ENCODE data around the gene POLR3H.

POLR3H gene

DNA sequence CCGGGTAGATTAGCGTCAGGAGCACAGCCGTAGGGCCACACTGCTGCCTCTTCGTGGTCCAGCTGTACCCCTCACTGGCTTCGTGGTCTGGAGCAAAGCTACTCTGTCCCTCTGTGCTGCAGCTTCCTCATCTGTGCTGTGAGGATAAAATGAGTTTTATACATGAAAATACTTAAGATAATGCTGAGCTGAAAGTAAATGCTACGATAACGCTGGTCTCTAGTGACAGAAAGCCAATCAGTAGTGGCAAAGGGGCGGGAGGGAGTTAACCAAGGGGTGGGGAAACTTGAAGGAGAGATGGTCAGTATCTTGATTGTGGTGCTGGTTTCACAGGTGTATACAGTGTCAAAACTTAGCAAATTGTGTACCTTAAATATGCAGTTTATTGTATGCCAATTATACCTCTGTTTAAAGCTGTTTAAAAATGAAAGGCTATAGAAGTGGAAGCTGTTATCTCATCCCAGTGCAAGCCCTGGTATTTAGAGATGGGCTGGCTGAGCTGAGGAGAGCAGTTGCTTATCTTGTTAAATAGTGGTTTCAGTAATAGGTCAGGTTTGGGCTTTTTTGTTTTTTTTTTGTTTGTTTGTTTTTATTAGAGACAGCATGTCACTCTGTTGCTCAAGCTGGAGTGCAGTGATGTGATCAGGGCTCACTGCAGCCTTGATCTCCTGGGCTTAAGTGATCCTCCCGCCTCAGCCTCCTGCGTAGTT lies 38.6 kb downstream of the POLR3H start:
- Histone ChIP-seq H3K9ac (ENCODE audit: low read depth, low read length) (no peak overlapping the region), H3K9me3 (ENCODE audit: control insufficient read depth, insufficient read depth, low read length) (no peaks in the 10 kb centered on the region), H3K36me3 (ENCODE audit: insufficient read depth, low read length) (peaks cover 9% of the 10 kb centered on the region), H3K4me1 (ENCODE audit: insufficient read depth, low read length) (no peaks in the 10 kb centered on the region)

DNA sequence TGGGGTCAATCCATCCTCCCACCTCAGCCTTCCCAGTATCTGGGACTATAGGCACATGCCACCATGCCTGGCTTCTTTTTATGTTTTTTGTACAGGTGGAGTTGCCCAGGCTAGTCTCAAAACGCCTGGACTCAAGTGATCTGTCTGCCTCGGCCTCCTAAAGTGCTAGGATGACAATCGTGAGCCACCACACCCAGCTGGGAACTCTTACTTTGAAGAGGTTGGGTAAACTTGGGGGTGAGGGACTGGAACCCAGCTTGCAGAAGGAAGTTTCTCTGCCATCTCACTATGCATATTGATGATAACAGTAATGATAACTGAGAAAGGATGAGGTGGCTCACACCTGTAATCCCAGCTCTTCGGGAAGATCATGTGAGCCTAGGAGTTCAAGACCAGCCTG lies 39.5 kb downstream of the POLR3H start:
- no peak overlapping the region for H3K9ac ChIP-seq (ENCODE audit: low read depth, low read length)
- H3K36me3 ChIP-seq (ENCODE audit: insufficient read depth, low read length), result peaks cover 9% of the 10 kb centered on the region
- no peaks in the 10 kb centered on the region for H3K4me1 ChIP-seq (ENCODE audit: insufficient read depth, low read length)
- H3K9me3 ChIP-seq (ENCODE audit: control insufficient read depth, insufficient read depth, low read length), result no peaks in the 10 kb centered on the region

DNA sequence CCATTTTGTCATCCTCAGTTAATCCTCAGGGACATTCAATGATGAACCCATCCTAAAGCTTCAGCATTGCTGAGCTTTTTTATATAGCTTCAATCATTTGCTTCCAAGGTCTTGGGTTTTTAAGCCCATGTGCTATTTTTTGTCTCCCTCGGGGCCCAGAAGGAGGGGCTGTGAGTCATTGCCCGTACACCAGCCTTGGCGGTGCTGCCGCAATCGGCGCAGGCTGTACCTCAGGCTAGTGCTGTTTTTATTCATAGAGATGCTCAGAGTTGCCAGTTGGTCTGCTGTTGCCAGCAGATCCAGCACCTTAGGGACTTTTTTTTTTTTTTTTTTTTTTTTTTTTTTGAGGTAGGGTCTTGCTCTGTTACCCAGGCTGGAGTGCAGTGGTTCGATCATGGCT lies 39.9 kb downstream of the POLR3H start:
- no peak overlapping the region for H3K9ac ChIP-seq (ENCODE audit: low read depth, low read length)
- H3K9me3 ChIP-seq (ENCODE audit: control insufficient read depth, insufficient read depth, low read length), result no peaks in the 10 kb centered on the region
- H3K4me1 ChIP-seq (ENCODE audit: insufficient read depth, low read length), result no peaks in the 10 kb centered on the region
- peaks cover 9% of the 10 kb centered on the region for H3K36me3 ChIP-seq (ENCODE audit: insufficient read depth, low read length)

DNA sequence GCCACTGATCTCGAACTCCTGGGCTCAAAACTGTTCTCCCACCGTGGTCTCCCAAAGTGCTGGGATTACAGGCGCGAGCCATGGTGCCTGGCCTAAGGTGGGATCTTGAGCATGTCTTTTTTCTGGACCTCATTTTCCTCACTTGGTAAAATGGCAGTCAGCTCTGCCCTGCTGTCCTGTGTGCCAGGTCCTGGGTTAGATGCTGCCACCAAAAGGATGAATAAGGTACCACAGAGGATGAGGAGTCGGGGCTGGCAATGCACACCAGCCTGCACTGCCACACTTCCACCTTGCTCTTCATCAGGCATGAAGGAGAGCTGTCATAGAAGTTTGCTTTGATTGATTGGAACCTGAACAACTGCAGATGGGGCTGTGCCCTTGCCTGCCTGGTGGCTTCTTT lies 43.1 kb downstream of the POLR3H start:
- H3K36me3 ChIP-seq (ENCODE audit: insufficient read depth, low read length), result peaks cover 9% of the 10 kb centered on the region
- no peaks in the 10 kb centered on the region for H3K4me1 ChIP-seq (ENCODE audit: insufficient read depth, low read length)
- H3K9ac ChIP-seq (ENCODE audit: low read depth, low read length), result no peak overlapping the region
- H3K9me3 ChIP-seq (ENCODE audit: control insufficient read depth, insufficient read depth, low read length), result no peaks in the 10 kb centered on the region

DNA sequence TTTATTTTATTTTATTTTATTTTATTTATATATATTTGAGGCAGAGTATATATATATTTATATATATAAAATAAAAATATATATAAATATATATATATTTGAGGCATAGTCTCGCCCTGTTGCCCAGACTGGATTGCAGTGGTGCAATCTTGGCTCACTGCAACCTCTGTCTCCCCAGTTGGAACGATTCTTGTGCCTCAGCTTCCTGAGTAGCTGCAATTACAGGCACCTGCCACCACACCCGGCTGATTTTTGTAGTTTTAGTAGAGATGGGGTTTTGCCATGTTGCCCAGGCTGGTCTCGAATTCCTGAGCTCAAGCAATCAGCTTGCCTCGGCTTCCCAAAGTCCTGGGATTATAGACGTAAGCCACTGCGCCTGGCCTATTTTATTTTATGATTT lies 44.0 kb downstream of the POLR3H start:
- H3K4me1 ChIP-seq (ENCODE audit: insufficient read depth, low read length), result no peaks in the 10 kb centered on the region
- no peaks in the 10 kb centered on the region for H3K9me3 ChIP-seq (ENCODE audit: control insufficient read depth, insufficient read depth, low read length)
- no peak overlapping the region for H3K9ac ChIP-seq (ENCODE audit: low read depth, low read length)
- peaks cover 9% of the 10 kb centered on the region for H3K36me3 ChIP-seq (ENCODE audit: insufficient read depth, low read length)

DNA sequence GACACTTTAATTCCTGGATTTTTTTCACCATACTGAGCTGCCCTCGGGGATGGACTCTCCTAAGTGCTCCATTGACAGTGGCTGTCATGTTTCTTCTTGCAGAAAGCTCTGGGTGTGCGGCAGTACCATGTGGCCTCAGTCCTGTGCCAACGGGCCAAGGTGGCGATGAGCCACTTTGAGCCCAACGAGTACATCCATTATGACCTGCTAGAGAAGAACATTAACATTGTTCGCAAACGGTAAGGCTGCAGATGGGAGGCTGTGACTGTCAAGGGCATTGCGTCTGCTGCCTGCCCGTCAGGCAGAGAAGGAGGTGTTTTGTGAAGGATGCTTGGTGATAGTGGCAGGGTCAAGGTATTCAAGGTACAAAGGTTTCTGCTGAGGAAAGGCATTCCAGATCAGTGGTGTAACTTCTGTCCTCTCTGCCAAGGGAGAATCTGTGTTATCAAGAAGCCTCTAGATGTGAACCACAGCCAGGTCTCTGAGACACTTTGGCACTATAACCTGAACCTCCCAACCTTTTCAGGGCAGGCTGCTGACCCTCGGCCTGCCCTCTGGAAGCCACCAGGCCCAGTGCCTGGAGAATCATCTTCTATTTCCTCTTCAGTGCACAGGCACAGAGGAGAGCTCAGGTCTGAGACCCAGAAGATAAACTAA lies 44.5 kb downstream of the POLR3H start:
- no peaks in the 10 kb centered on the region for H3K4me1 ChIP-seq (ENCODE audit: insufficient read depth, low read length)
- H3K36me3 ChIP-seq (ENCODE audit: insufficient read depth, low read length), result peaks cover 9% of the 10 kb centered on the region
- no peaks in the 10 kb centered on the region for H3K9me3 ChIP-seq (ENCODE audit: control insufficient read depth, insufficient read depth, low read length)
- H3K9ac ChIP-seq (ENCODE audit: low read depth, low read length), result no peak overlapping the region

DNA sequence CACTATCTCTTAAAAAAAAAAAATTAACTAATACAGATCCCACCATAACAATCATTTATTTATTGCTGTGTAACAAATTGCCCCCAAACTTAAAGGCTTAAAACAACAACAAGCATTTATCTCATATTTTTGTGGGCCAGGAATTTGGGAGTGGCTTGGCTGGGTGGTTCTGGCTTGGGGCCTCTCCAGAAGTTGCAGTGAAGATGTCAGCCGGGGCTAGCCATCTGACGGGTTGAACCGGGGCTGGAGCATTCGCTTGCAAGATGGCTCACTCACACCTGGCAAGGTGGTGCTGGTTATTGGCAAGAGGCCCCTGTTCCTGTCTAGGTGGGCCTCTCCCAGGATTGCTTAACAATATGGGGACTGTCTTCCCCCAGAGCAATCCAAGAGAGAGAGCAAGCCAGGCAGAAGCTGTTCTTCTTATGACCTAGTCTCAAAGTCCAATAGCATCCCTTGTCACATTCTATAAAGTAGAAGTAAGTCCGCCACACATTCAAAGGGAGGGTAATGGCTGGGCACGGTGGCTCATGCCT lies 45.9 kb downstream of the POLR3H start:
- peaks cover 9% of the 10 kb centered on the region for H3K36me3 ChIP-seq (ENCODE audit: insufficient read depth, low read length)
- no peaks in the 10 kb centered on the region for H3K9me3 ChIP-seq (ENCODE audit: control insufficient read depth, insufficient read depth, low read length)
- H3K4me1 ChIP-seq (ENCODE audit: insufficient read depth, low read length), result no peaks in the 10 kb centered on the region
- no peak overlapping the region for H3K9ac ChIP-seq (ENCODE audit: low read depth, low read length)

DNA sequence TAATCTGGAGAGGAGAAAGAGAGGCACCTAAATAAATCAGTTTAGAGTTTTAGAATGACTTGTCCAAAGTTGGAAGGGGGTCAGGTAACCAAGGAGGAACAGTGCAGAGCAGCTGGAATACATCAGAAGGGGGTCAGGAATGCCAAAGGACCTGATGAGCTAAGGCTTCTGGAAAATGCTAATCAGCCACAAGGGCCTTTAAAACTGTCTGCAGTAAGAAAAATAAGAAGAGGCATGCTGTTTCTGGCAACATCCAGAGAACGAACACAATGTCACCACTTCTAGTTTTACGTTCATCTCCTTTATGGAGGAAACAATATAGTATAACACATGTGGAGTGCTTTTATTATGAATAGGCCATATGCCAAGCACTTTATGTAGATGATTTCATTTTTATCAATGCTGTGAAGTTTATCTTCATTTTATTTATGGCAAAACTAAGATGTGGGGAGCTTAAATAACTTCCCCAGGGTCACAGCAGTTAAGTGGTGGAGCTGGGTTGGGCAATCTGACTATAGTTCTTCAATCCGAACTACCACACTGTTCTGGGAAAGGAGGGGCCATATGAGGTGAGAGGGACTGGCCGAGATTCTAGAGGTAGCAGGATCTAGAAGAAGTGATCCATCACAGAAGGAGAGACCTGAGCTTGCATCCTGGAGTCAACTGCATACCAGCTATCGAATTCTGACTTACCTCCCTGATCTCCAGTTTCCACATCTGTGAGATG lies 52.7 kb downstream of the POLR3H start:
- Histone ChIP-seq H3K9me3 (ENCODE audit: control insufficient read depth, insufficient read depth, low read length) (no peaks in the 10 kb centered on the region), H3K9ac (ENCODE audit: low read depth, low read length) (no peak overlapping the region), H3K36me3 (ENCODE audit: insufficient read depth, low read length) (no peaks in the 10 kb centered on the region), H3K4me1 (ENCODE audit: insufficient read depth, low read length) (peaks cover 27% of the 10 kb centered on the region; the same call in 1 of the 2 replicates)

DNA sequence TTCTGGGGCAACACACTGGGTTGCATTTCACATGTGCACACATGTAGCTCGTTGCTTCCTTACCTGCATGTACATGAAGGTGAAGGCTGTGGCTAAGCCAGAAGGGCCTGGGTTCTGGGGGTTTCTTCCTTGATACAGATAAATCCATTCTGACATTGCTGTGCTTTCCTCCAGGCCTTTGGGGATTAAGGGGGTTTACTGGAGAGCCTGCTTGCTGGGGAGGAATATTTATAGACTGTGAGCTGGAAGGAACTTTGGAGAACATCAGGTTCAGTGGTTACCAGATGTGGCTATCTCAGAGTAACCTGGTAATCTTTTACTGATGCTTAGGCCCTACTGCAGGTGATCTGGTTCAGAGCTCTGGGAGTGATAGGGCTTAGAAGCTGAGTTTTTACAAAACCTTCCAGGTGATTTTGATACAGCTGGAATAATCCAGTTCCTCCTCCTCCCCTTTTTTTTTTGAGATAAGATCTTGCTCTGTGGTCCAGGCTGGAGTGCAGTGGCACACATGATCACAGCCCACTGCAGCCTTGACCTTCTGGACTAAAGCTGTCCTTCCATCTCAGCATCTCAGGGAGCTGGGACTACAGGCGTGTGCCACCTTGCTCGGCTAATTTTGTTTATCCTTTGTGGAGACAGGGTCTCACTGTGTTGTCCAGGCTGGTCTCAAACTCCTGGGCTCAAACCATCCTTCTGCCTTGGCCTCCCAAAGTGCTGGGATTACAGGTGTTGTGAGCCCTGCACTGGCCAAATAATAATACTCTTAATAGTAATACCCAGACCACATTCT lies 55.5 kb downstream of the POLR3H start:
- H3K4me1 ChIP-seq (ENCODE audit: insufficient read depth, low read length), result peaks cover 27% of the 10 kb centered on the region; the same call in 1 of the 2 replicates
- H3K9me3 ChIP-seq (ENCODE audit: control insufficient read depth, insufficient read depth, low read length), result no peaks in the 10 kb centered on the region
- no peak overlapping the region for H3K9ac ChIP-seq (ENCODE audit: low read depth, low read length)
- peaks cover under 1% of the 10 kb centered on the region; the same call in 1 of the 2 replicates for H3K36me3 ChIP-seq (ENCODE audit: insufficient read depth, low read length)

DNA sequence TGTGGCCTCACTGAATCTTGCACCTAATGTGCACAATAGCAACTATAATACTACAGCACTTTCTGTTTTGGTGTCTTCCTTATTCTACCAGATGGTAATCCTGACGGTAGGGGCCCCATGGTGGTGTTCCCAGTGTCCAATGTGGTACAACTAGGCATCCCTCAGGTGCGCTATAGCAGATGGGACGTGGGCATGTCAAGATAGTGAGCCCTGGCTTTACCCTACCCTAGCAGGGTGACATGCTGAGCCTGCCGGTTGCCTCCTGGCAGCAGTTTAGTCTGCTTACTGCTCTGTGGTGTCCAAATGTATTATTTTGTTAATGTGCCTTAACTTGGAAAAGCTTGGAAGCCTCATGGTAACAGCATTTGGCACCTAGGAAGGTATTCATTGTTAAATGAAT lies 56.2 kb downstream of the POLR3H start:
- Histone ChIP-seq H3K4me1 (ENCODE audit: insufficient read depth, low read length) (peaks cover 27% of the 10 kb centered on the region; the same call in 1 of the 2 replicates), H3K9me3 (ENCODE audit: control insufficient read depth, insufficient read depth, low read length) (no peaks in the 10 kb centered on the region), H3K9ac (ENCODE audit: low read depth, low read length) (no peak overlapping the region), H3K36me3 (ENCODE audit: insufficient read depth, low read length) (peaks cover 3% of the 10 kb centered on the region; the same call in 1 of the 2 replicates)

DNA sequence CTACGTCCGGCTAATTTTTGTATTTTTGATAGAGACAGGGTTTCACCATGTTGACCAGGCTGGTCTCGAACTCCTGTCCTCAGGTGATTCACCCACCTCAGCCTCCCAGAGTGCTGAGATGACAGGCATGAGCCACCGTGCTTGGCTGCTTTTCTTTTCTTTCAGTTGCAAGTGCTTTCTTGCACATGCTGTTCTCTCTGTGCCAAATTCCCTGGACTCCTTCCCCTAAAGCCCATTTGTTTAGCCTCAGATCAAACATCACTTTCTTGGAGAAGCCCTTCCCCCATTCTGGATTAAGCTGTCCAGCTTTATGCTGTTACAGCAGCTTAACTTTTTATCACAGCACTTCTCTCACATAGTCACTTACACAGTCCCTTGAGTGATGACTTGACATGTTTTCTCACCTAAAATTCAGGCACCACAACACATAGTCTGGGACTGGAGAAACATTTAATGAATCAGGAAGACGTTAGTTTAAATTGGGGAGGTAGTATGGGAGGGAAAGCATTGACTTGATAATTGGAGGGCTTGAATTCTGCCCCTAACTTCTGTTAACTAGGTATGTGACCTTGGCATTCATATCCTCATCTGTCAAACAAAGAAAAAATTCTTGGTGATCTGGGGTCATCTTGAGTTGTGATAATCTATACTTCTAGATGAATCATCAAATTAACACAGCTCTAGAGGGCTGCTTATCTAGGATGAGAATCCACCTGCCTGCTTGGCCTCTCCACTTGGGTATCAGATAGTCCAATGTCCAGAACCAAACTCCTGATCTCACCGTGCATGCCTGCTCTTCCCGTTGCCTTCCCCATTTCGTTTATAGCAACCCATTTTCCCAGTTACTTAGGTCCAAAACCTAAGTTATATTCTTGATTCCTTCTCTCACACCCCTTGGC lies 57.0 kb downstream of the POLR3H start:
- H3K9me3 ChIP-seq (ENCODE audit: control insufficient read depth, insufficient read depth, low read length), result no peaks in the 10 kb centered on the region
- peaks cover 3% of the 10 kb centered on the region; the same call in 1 of the 2 replicates for H3K36me3 ChIP-seq (ENCODE audit: insufficient read depth, low read length)
- H3K9ac ChIP-seq (ENCODE audit: low read depth, low read length), result no peak overlapping the region
- peaks cover 31% of the 10 kb centered on the region for H3K4me1 ChIP-seq (ENCODE audit: insufficient read depth, low read length)

DNA sequence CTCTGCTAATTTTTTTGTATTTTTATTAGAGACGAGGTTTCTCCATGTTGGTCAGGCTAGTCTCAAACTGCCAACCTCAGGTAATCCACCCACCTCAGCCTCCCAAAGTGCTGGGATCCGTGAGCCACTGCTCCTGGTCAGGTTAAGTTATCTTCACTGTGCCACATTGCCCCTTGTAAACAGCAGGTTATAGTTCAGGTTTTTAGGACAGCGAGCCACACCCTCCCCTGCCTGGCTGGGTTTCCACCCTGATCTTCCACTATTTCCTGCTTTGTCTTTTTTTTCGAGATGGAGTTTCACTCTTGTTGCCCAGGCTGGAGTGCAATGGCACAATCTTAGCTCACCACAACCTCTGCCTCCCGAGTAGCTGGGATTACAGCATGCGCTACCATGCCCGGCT lies 59.2 kb downstream of the POLR3H start:
- Histone ChIP-seq H3K36me3 (ENCODE audit: insufficient read depth, low read length) (peaks cover 3% of the 10 kb centered on the region; the same call in 1 of the 2 replicates), H3K9me3 (ENCODE audit: control insufficient read depth, insufficient read depth, low read length) (no peaks in the 10 kb centered on the region), H3K4me1 (ENCODE audit: insufficient read depth, low read length) (peaks cover 32% of the 10 kb centered on the region), H3K9ac (ENCODE audit: low read depth, low read length) (no peak overlapping the region)

DNA sequence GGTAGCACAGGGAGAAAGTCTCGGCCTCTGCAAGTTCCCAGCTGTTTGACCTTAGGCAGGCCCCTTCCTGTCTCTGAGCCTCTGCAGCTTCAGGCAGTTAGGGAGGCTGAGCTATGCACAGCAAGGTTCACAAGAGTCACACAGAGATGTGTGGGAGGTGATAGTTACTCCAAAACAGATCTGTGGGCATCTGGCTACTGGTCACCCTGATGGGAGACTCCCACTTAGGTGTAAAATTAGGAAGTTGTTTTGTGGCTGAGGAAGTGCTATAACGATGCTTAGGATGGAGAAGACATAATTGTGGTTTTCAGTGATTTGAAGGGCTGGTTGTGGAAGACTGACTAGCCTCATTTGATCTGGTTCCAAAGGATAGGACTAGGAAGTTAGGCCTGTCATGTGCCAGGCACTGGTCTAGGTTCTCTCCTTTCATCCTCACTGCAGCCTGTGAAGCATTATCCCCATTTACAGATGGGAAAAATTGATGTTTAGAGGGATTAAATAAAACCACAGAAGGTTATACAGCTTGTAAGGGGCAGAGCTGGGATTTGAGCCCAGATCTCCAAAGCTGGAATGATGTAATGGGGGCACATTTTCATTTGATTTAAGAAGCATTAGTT lies 61.8 kb downstream of the POLR3H start:
- Histone ChIP-seq H3K4me1 (ENCODE audit: insufficient read depth, low read length) (peaks cover 23% of the 10 kb centered on the region), H3K9ac (ENCODE audit: low read depth, low read length) (no peak overlapping the region), H3K9me3 (ENCODE audit: control insufficient read depth, insufficient read depth, low read length) (no peaks in the 10 kb centered on the region), H3K36me3 (ENCODE audit: insufficient read depth, low read length) (peaks cover 3% of the 10 kb centered on the region; the same call in 1 of the 2 replicates)

All from ES-I3 (cell line).